Astrocyte (in vitro differentiated cells and primary cell): Measurements from ENCODE around the gene KARS1.

Experiments used
- CTCF ChIP-seq: IDR thresholded peaks from 2 replicates; pipeline ENCODE4 v1.5.1; 2011; ENCODE audit warnings: low read depth, mild to moderate bottlenecking, inconsistent platforms, low read length, moderate library complexity; ENCODE audit not compliant: insufficient read depth
- EZH2 ChIP-seq: IDR thresholded peaks from 2 replicates; pipeline ENCODE4 v1.6.1; 2012; ENCODE audit warnings: mild to moderate bottlenecking, low read length, inconsistent platforms; ENCODE audit not compliant: insufficient read depth

GRCh38 chr16:75640598-75640997 lies 6.9 kb downstream of the KARS1 start:
- TF ChIP-seq CTCF (no peak), EZH2 (no peak)
